Duodenal mucosa (tissue), 2 donors: Measurements from ENCODE around the gene DCUN1D3.
"Not testable (repeated sequence)": the region's sequence is repeated elsewhere in the genome, so short reads cannot be mapped to it uniquely, and the experiment has no call there.

Source experiments
- H3K27ac ChIP-seq: one replicate; pipeline ENCODE4 v1.7.0; 2013; ENCODE audit warnings: low read depth, low read length
- H3K27me3 ChIP-seq, 2 donors: one replicate each; pipeline ENCODE4 v1.7.0; 2013; ENCODE audit warnings: low read length in 2 of 2, control low read depth in 1 of 2; ENCODE audit not compliant: insufficient read depth in 2 of 2, control insufficient read depth in 1 of 2
- H3K36me3 ChIP-seq, 2 donors: one replicate each; pipeline ENCODE4 v1.7.0; 2013; ENCODE audit warnings: low read length in 2 of 2, control low read depth in 1 of 2; ENCODE audit not compliant: insufficient read depth in 2 of 2, control insufficient read depth in 1 of 2
- H3K4me1 ChIP-seq, 2 donors: one replicate each; pipeline ENCODE4 v1.7.0; 2013; ENCODE audit warnings: low read length in 2 of 2, control low read depth in 1 of 2; ENCODE audit not compliant: insufficient read depth in 2 of 2, control insufficient read depth in 1 of 2
- H3K4me3 ChIP-seq, 2 donors: one replicate each; pipeline ENCODE4 v1.7.0; 2013; ENCODE audit warnings: low read length in 2 of 2, low read depth in 1 of 2
- H3K9ac ChIP-seq, 2 donors: one replicate each; pipeline ENCODE4 v1.7.0; 2013; ENCODE audit warnings: low read length in 2 of 2, low read depth in 1 of 2
- H3K9me3 ChIP-seq, 2 donors: one replicate each; pipeline ENCODE4 v1.7.0; 2013; ENCODE audit warnings: low read length in 2 of 2, control low read depth in 1 of 2; ENCODE audit not compliant: control insufficient read depth in 1 of 2

Gene DCUN1D3

GRCh38 chr16:20866145-20866772, 33.9 kb downstream of the DCUN1D3 start:
- Histone ChIP-seq H3K4me3 (no peak overlapping the region), H3K9ac (no peak overlapping the region)

GRCh38 chr16:20865420-20866131, 34.6 kb downstream of the DCUN1D3 start:
- Histone ChIP-seq H3K9ac (no peak overlapping the region), H3K4me1 (peaks cover 31 to 46% of the 10 kb centered on the region in 2 donors), H3K4me3 (no peak overlapping the region), H3K36me3 (peaks cover 13 to 19% of the 10 kb centered on the region in 2 donors), H3K27ac (no peak overlapping the region), H3K27me3 (no peaks in the 10 kb centered on the region), H3K9me3 (no peaks in the 10 kb centered on the region)

More at GRCh38 chr16:20866145-20866772, 33.9 kb downstream of the DCUN1D3 start:
- Histone ChIP-seq H3K36me3 (peaks cover 8 to 12% of the 10 kb centered on the region in 2 donors), H3K9me3 (no peaks in the 10 kb centered on the region), H3K27me3 (no peaks in the 10 kb centered on the region), H3K27ac (no peak overlapping the region), H3K4me1 (peaks cover 31 to 52% of the 10 kb centered on the region in 2 donors)

GRCh38 chr16:20864376-20864775, 35.8 kb downstream of the DCUN1D3 start:
- Histone ChIP-seq H3K36me3 (peaks cover 13 to 30% of the 10 kb centered on the region in 2 donors), H3K4me1 (peaks cover 22 to 36% of the 10 kb centered on the region in 2 donors)
- not testable (repeated sequence) for H3K4me3 ChIP-seq, H3K27me3 ChIP-seq, H3K9me3 ChIP-seq, H3K9ac ChIP-seq, H3K27ac ChIP-seq

- no peaks in the 10 kb centered on the region for H3K27me3 ChIP-seq
- no peak overlapping the region for H3K27ac ChIP-seq
- no peak overlapping the region for H3K9ac ChIP-seq
- H3K36me3 ChIP-seq: peaks cover 13 to 30% of the 10 kb centered on the region in 2 donors
- no peaks in the 10 kb centered on the region for H3K9me3 ChIP-seq
- no peak overlapping the region for H3K4me3 ChIP-seq
- H3K4me1 ChIP-seq: peaks cover 9 to 21% of the 10 kb centered on the region in 2 donors
Measured at GRCh38 chr16:20862162-20862960, 37.8 kb downstream of the DCUN1D3 start.

- H3K36me3 ChIP-seq: peaks cover 13 to 30% of the 10 kb centered on the region in 2 donors
- not testable (repeated sequence) for H3K27ac ChIP-seq
Measured at GRCh38 chr16:20860995-20861394, 39.2 kb downstream of the DCUN1D3 start.

GRCh38 chr16:20860361-20860760, 39.8 kb downstream of the DCUN1D3 start:
- peaks cover 16 to 35% of the 10 kb centered on the region in 2 donors for H3K36me3 ChIP-seq
- H3K9me3 ChIP-seq: no peaks in the 10 kb centered on the region
- no peak overlapping the region for H3K4me3 ChIP-seq
- no peaks in the 10 kb centered on the region for H3K27me3 ChIP-seq
- H3K4me1 ChIP-seq: peaks cover 0 to 1% of the 10 kb centered on the region in 2 donors
- no peak overlapping the region for H3K27ac ChIP-seq
- no peak overlapping the region for H3K9ac ChIP-seq

More at GRCh38 chr16:20860995-20861394, 39.2 kb downstream of the DCUN1D3 start:
- not testable (repeated sequence) for H3K9me3 ChIP-seq, H3K27me3 ChIP-seq, H3K9ac ChIP-seq, H3K4me1 ChIP-seq, H3K4me3 ChIP-seq

- Histone ChIP-seq H3K4me3 (no peak overlapping the region), H3K36me3 (peaks cover 20 to 40% of the 10 kb centered on the region in 2 donors), H3K9me3 (no peaks in the 10 kb centered on the region), H3K9ac (no peak overlapping the region), H3K4me1 (no peaks in the 10 kb centered on the region), H3K27me3 (no peaks in the 10 kb centered on the region), H3K27ac (no peak overlapping the region)
Measured at GRCh38 chr16:20859699-20860098, 40.5 kb downstream of the DCUN1D3 start.

- Histone ChIP-seq H3K27me3 (no peaks in the 10 kb centered on the region), H3K4me1 (no peaks in the 10 kb centered on the region), H3K9ac (no peak overlapping the region), H3K9me3 (no peaks in the 10 kb centered on the region), H3K4me3 (no peak overlapping the region), H3K27ac (no peak overlapping the region), H3K36me3 (peaks cover 20 to 40% of the 10 kb centered on the region in 2 donors)
Measured at GRCh38 chr16:20859229-20859628, 40.9 kb downstream of the DCUN1D3 start.

GRCh38 chr16:20857281-20857680, 42.9 kb downstream of the DCUN1D3 start:
- Histone ChIP-seq H3K27me3 (no peaks in the 10 kb centered on the region), H3K27ac (no peak overlapping the region), H3K9ac (no peak overlapping the region), H3K36me3 (peaks cover 18 to 38% of the 10 kb centered on the region in 2 donors), H3K4me1 (no peaks in the 10 kb centered on the region), H3K4me3 (no peak overlapping the region), H3K9me3 (no peaks in the 10 kb centered on the region)

GRCh38 chr16:20854963-20855362, 45.2 kb downstream of the DCUN1D3 start:
- Histone ChIP-seq H3K4me1 (no peaks in the 10 kb centered on the region), H3K27ac (no peak overlapping the region)

More at GRCh38 chr16:20854963-20855362, 45.2 kb downstream of the DCUN1D3 start:
- Histone ChIP-seq H3K9me3 (no peaks in the 10 kb centered on the region), H3K4me3 (no peak overlapping the region), H3K9ac (no peak overlapping the region), H3K27me3 (no peaks in the 10 kb centered on the region), H3K36me3 (peaks cover 7 to 16% of the 10 kb centered on the region in 2 donors)
